NCI-H748 (cell line): ENCODE data around the gene HBZ.
"Not testable (repeated sequence)": the region's sequence is repeated elsewhere in the genome, so short reads cannot be mapped to it uniquely, and the experiment has no call there.

ENCODE experiments used
- DNase-seq: peaks from one replicate; lab custom pipeline; 2025; ENCODE audit not compliant: unreplicated experiment; lab: John Stamatoyannopoulos, UW

HBZ gene

DNA sequence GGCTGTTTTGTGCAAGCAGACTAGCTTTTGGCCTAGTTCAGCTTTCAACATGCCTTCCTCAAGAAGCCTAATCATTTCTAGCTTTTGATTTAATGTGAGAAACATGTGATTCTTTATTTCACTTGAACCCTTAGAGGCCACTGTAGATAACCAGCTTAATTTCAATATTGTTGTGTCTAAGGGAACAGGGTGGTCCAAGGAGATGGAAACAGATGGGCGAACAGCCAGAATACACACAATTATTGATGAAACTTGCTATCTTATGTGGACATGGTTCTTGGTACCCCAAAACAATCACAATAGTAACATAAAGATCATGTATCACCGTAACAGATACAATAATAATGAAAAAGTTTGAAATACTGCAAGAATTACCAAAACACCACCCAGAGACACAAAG lies 18.7 kb upstream of the HBZ start:
- no peak for DNase-seq

DNA sequence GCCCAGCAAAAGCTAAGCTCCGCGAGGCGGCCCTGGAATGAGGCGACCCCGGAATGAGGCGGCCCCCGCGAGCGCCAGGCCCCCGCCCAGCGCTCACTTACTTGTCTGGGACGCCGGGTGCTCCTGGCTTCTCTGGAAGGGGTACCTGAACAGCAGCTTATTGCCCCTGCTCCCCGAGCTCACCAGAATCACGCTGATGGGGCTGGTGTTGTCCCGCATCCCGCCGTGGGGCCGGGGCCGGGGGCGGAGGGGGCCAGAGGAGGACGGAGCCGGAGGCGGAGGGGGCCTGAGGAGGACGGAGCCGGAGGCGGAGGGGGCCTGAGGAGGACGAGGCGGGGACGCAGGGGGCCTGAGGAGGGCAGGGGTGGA lies 14.4 kb upstream of the HBZ start:
- peak; percentile 21 for DNase-seq

DNA sequence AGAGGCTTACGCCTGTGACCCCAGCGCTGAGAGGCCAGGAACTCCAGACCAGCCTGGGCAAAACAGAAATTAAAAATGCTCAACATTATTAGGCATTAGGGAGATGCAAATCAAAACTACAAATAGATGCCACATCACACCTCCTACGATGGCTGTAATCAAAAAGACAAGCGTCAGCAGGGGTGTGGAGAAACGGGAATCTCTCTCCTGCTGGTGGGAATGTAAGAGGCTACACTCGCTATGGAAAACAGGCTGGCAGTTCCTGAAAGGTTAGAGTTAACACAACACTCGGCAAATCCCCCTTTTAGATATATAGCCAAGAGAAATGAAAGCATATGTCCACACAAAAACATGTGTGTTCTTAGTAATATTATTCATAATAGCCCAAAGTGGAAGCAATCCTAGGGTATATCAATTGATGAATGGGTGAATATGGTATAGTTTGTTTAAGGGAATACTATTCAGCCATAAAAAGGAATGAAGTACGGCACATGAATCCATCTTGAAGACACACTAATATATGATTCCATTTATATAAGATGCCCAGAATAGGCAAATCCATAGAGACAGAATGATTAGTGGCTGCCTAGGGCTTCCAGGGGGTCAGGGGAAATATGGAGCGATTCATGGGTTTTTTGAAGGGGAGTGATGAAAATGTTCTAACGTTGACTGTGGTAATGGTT lies 12.1 kb upstream of the HBZ start:
- no peak for DNase-seq

DNA sequence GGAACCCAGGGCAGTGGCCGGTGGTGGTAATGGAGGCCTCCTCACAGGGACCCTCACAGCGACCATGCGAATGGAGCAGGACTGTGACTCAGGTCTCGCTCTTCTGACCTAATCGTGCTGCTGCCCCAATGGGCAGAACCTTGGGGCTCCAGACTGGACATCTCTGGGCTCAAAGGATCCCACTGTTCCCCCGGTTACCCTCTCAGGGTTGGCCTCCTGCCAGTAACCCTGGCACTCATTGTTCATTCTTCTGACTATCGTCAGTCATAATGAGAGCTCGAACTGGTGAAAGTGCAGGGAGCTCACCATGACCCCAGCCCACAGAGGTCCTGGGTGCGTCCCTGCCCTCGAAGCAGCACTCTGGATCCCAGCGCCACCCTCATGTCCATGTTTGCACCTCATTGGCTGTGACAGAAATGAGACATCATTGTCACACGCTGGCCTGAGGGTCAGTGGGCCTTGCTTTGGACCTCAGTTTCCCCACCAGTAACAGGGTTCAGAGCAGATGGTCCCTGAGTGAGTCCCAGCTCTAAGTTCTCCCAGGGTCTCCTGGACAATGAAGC lies 10.0 kb upstream of the HBZ start:
- DNase-seq, result no peak

DNA sequence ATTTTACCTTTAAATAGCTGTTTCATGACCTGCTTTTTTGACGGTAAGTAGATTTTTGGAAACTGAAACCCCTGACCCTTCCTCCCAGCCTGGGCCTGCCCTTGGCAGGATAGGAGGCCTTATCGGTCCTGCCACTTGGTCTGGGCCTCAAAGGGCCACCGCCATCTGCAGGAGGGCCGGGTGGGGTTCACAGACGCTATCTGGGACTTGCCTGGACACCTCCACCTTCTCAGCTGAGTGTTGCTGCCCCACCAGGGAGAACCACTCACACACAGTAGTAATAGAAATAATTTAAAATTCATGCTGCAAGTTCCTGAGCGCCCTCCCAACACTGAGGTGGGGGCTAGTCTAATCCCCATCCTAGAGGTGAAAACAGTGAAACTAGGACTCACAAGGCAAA lies 9.4 kb upstream of the HBZ start:
- DNase-seq, result no peak

DNA sequence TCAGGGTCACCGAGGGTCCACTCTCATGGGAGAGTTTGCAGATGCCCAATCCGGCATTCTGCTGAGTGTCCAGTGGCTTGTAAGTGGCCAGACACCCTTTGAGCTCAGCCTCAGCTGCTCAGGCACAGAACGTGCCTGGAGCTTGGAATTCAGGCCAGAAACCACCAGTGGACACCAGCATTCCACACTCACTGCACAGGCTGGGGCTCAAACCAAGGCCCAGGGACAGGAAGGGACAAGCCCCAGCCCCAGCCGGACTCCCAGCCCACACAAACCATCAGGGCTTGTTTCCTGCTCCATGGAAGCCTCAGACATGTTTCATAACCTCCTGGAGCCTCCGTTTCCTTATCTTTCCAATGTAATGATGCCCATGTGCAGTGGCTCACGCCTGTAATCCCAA lies 9.0 kb upstream of the HBZ start:
- DNase-seq, result no peak

DNA sequence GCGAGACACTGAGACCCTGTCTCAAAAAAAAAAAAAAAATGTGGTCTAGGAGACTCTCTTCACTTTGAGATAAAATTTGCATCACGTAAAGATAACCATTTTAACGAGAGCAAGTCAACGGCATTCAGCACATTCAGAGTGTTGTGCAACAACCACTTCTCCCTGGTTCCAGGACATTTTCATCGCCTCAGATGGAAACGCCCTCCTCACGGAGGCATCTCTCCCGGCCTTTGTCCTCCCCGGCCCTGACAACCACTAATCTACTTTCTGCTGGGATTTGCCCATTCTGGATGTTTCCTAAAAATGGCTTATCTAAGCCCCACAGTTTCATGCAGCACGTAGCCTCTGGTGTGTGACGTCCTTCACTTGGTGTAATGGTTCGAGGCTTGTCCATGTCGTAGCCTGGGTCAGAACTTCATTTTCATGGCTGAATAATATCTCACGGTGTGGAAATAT lies 7.6 kb upstream of the HBZ start:
- no peak for DNase-seq

DNA sequence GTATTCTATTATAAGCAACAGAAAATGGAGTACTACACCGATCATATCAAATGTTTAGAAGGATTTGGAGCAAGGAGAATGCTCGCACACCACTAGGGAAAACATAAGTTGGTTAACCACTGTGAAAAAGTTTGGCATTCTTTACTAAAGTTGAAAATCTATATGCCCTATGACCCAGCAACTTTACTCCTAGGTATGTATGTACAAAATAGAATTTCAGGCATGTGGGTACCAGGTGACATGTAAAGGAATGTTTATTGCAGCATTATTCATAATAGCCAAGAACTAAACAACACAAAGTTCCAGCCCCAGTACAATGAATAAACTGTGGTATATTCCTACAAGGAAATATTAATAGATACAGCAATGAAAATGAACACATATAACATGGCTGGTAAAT lies 5.8 kb upstream of the HBZ start:
- no peak for DNase-seq

DNA sequence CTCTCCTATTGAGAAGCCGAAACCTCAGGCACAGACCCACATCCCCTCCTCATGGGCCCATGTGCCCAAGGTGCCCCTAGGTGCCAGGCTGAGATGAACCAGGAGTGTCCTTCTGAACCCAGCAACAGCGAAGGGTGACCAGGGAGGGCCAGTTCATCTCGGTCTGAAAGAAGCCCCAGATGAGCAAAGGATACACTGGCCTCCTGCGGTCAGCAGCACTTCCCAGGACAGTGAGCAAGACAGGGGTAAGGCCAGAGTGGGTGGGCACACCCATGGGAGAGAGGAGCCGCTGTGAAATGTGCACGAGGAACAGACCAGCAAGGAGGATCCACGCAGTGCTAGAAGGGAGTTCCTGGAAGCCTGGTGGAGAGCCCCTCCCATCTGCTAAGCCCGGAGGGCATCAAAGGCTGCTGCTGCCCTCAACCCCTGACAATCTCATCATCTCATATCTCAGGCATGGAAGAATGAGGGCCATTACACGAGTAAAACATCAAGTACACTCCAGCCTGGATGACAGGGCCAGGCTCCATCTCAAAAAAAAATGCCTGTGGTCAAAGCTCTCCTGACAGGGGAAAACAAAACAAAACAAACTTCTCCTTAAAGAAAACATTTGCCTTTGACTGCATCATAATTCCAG lies 3.3 kb upstream of the HBZ start:
- DNase-seq, result no peak

DNA sequence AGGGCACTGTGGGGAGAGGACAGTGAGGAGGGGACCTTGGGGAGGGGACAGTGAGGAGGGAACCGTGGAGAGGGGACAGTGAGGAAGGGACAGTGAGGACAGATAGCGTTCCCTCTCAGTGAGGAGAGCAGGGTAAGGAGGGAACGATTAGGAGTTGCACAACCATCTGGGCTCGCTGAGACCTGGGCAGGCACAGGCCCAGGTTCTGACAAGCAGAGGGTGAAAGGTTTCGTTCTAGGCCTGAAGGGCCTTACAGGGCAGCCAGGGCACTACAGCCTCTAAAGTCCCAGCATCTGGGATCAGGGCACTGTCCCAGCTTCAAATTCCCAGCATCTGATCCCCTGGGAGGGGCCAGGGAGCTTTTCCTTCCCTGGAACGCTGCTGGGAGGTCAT lies 681 bp downstream of the HBZ start:
- DNase-seq, result not testable (repeated sequence)

DNA sequence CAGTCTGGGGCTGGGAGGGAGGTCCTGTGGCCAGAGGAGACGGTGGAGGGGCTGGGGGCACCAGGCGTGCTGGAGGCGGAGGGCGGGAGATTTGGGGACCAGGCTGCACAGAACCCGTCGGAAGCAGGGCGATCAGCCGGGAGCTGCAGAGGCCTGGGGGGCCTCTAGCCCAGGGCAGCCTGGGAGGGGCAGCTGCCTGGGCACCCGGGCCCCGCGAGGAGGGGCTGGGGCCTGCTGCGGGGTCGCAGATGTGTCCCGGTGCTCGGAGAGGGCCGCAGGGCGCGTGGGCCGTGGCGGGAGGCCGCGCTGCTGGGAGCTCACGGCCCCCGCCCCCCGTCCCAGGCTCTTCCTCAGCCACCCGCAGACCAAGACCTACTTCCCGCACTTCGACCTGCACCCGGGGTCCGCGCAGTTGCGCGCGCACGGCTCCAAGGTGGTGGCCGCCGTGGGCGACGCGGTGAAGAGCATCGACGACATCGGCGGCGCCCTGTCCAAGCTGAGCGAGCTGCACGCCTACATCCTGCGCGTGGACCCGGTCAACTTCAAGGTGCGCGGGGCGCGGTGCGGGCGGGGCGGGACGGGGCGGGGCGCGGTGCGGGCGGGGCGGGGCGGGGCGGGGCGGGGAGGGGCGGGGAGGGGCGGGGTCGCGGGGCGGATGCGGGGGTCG lies 1.2 kb downstream of the HBZ start:
- DNase-seq, result not testable (repeated sequence)

DNA sequence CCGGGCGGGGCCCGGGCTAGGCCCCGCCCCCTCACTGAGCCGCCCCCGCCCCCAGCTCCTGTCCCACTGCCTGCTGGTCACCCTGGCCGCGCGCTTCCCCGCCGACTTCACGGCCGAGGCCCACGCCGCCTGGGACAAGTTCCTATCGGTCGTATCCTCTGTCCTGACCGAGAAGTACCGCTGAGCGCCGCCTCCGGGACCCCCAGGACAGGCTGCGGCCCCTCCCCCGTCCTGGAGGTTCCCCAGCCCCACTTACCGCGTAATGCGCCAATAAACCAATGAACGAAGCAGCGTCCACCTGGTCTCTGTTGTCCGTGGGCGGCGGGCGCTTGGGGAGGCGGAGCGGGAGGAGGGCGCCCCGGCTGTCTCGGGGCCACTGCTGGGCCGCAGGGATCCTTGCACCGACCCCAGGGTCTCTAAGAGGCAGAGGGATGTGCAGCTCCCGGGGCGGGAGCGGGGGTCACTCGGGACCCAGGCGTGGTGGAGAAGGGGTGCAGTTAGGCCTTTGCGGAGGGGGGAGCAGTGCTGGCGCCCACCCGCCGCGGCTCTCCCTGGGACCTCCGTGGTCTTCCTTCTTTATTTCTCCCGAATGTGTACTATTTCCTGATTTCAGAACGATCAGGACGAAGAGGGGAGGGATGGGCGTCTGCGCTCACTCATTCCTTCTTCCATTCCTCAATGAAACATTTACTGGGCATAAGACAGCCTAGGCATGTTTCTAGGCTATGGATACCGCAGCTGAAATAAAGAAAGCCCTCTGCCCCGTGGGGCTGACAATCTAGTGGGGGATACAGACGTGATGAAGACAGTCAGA lies 2.0 kb downstream of the HBZ start:
- DNase-seq, result peak; percentile 64

DNA sequence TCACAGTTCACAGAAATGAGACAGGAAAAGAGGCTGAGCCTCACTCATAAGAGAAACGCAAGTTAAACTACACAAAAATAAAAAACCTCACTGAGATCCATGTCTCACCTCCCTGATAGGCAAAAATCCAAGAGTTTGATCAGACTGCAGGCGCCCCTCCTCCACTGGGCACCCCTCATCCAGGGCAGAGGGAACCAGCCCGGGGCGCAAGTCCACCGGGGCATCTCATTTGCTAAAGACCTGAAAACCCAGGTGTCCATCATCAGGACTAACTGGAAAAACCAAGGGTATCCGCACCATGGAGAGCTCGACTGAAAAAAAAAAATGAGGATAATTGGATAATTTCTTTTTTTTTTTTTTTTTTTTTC lies 2.6 kb downstream of the HBZ start:
- DNase-seq, result no peak

DNA sequence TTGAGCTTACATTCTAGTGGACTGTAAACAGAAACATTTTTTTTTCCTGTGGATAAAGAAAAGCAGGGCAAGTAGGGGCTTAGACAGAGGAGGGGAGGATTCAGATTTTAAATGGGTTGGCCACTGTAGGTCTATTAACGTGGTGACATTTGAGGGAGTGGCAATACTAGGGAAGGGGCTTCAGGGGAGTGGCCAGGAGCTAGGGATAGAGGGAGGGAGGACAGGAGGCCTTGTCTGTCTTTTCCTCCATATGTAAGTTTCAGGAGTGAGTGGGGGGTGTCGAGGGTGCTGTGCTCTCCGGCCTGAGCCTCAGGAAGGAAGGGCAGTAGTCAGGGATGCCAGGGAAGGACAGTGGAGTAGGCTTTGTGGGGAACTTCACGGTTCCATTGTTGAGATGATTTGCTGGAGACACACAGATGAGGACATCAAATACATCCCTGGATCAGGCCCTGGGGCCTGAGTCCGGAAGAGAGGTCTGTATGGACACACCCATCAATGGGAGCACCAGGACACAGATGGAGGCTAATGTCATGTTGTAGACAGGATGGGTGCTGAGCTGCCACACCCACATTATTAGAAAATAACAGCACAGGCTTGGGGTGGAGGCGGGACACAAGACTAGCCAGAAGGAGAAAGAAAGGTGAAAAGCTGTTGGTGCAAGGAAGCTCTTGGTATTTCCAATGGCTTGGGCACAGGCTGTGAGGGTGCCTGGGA lies 6.8 kb downstream of the HBZ start:
- DNase-seq, result no peak

DNA sequence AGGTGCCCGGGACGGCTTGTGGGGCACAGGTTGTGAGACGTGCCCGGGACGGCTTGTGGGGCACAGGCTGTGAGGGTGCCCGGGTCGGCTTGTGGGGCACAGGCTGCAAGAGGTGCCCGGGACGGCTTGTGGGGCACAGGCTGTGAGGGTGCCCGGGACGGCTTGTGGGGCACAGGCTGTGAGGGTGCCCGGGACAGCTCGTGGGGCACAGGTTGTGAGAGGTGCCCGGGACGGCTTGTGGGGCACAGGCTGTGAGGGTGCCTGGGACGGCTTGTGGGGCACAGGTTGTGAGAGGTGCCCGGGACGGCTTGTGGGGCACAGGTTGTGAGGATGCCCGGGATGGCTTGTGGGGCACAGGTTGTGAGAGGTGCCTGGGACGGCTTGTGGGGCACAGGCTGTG lies 7.8 kb downstream of the HBZ start:
- not testable (repeated sequence) for DNase-seq

DNA sequence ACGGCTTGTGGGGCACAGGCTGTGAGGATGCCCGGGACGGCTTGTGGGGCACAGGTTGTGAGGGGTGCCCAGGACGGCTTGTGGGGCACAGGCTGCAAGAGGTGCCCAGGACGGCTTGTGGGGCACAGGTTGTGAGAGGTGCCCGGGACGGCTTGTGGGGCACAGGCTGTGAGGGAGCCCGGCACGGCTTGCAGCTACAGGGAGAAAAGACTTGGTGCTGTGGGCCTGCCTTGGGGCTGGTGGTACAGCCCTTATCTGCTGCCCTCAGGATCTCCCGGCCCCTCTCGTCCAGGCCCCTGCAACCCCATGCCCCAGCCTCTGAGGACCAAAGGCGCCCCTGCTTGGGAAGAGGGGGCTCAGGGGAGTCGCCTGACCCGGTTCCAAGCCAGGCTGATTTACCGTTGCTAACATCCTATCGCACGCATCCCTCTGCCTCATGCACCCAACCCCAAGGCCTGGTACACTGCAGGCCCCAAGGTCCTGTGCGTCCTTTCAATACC lies 8.3 kb downstream of the HBZ start:
- DNase-seq, result no peak

DNA sequence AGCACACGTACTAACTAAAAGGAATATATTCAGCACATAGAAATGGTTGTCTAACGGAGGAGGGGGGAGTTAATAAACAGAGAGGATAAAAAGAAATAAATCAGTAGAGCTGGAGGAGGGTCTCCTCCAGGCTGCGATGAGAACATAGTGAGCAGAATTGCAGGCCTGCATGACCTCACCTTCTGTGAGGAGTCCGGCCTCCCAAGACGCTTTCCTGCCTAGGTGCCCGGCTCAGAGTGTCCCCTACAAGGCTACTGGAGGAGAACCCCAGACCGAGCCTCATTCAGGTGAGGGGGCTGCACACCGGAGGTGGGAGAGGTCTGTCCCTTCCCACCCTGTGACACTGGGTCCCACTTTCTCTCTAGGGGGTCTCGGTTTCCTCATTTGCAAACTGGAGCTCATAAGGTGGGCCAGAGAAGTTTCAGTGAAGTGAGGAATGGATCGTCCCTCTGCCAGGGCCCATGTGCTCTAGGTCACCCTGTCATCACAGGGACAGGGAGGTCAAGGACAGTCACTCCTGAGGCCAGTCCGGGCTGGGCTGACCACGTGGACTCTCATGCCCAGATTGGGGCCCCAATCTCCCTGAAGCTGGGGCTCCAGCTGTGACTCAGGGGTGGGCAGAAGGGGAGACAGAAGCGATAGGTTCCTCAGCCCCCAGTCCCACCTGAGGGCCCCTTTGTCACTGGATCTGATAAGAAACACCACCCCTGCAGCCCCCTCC lies 10.0 kb downstream of the HBZ start:
- DNase-seq, result no peak

DNA sequence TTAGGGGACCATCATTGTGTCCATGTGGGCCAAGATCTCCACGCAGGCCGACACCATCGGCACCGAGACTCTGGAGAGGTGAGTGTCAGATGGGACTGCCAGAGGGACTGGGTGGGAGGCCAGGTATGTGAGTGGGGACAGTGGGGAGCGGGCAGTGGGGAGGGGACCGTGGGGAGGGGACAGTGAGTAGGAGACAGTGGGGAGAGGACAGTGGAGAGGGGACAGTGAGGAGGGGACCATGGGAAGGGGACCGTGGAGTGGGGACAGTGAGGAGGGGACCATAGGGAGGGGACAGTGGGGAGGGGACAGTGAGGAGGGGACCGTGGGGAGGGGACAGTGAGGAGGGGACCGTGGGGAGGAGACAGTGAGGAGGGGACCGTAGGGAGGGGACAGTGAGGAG lies 10.7 kb downstream of the HBZ start:
- not testable (repeated sequence) for DNase-seq

DNA sequence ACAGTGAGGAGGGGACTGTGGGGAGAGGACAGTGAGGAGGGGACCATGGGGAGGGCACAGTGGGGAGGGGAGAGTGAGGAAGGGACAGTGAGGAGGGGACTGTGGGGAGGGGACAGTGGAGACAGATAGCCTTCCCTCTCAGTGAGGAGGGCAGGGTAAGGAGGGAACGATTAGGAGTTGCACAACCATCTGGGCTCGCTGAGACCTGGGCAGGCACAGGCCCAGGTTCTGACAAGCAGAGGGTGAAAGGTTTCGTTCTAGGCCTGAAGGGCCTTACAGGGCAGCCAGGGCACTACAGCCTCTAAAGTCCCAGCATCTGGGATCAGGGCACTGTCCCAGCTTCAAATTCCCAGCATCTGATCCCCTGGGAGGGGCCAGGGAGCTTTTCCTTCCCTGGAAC lies 11.3 kb downstream of the HBZ start:
- not testable (repeated sequence) for DNase-seq
